Calu3 (cell line): Measurements from ENCODE around the gene CRYBG3. TPM values are rescaled to one million over a fixed set of nuclear protein-coding genes. Genes with fewer than 3 reads are reported as not detected.

Source experiments
- BruUV-seq: library from RNA; stranded (reverse); fragments of 400-500 nt; replicated peaks from 2 replicates; lab custom pipeline; 2021; lab: Mats Ljungman, UMichigan
- CTCF ChIA-PET: fragments of 300-600 bp; sonication (Branson Sonifier 250); formaldehyde crosslinking; loops from one replicate; lab custom pipeline; 2022; ENCODE audit warnings: antibody characterized with exemption; lab: Charles Lee
- DNase-seq: peaks from one replicate; pipeline ENCODE4 v3.0.0; 2022
- H3K27ac Mint-ChIP-seq: one replicate; pipeline ENCODE4 v1.8.0; 2022; ENCODE audit warnings: mixed read lengths; ENCODE audit not compliant: unreplicated experiment
- H3K27me3 Mint-ChIP-seq: one replicate; pipeline ENCODE4 v1.8.0; 2022; ENCODE audit warnings: mixed read lengths; ENCODE audit not compliant: unreplicated experiment
- H3K36me3 Mint-ChIP-seq: one replicate; pipeline ENCODE4 v1.8.0; 2022; ENCODE audit warnings: mild to moderate bottlenecking, moderate library complexity, mixed read lengths; ENCODE audit not compliant: insufficient read depth, unreplicated experiment
- H3K4me1 Mint-ChIP-seq: one replicate; pipeline ENCODE4 v1.8.0; 2022; ENCODE audit warnings: mild to moderate bottlenecking, low read depth, mixed read lengths; ENCODE audit not compliant: unreplicated experiment
- H3K4me3 Mint-ChIP-seq: one replicate; pipeline ENCODE4 v1.8.0; 2022; ENCODE audit warnings: mild to moderate bottlenecking, low read depth, moderate library complexity, mixed read lengths; ENCODE audit not compliant: unreplicated experiment
- H3K9me3 Mint-ChIP-seq: one replicate; pipeline ENCODE4 v1.8.0; 2022; ENCODE audit warnings: low read depth, mixed read lengths; ENCODE audit not compliant: unreplicated experiment
- CTCF ChIP-seq: fragments of 200-600 bp; IDR thresholded peaks from one replicate; pipeline ENCODE4 v1.8.0; 2022; ENCODE audit warnings: antibody characterized with exemption; ENCODE audit not compliant: unreplicated experiment
- intact Hi-C: fragments of 100-400 bp; cut with micrococcal nuclease; formaldehyde crosslinking; loops from one replicate; pipeline ENCODE4 v1.10.0; 2022; ENCODE audit not compliant: unreplicated experiment
- total RNA-seq: library from RNA; stranded (reverse); gene quantifications from 2 replicates; pipeline ENCODE4 v1.2.3, GENCODE V29; 2022

The CRYBG3 gene
- total RNA-seq, 1 experiment from 2014 or later = 10.3 TPM

- CTCF ChIA-PET = no interaction called here
- Mint-ChIP-seq H3K27ac (no peak overlapping the region), H3K4me1 (peaks cover 15% of the 10 kb centered on the region), H3K9me3 (no peaks in the 10 kb centered on the region), H3K4me3 (peak overlapping the region; percentile 95), H3K27me3 (no peaks in the 10 kb centered on the region), H3K36me3 (peaks cover 9% of the 10 kb centered on the region)
- intact Hi-C loops = loop anchor here (2.0 kb wide), 1 partner anchor 53 kb away; no protein-coding TSS in a partner anchor
- no peak for TF ChIP-seq CTCF
- BruUV-seq = no TSS peak
- no peak for DNase-seq
Measured at GRCh38 chr3:97970156-97970555, 148.3 kb downstream of the CRYBG3 start.

- peaks cover 9% of the 10 kb centered on the region for H3K36me3 Mint-ChIP-seq
- peaks cover 15% of the 10 kb centered on the region for H3K4me1 Mint-ChIP-seq
- H3K27ac Mint-ChIP-seq = peak overlapping the region; percentile 97
- no peaks in the 10 kb centered on the region for H3K27me3 Mint-ChIP-seq
- TSS peak; percentile 57 for BruUV-seq
- H3K9me3 Mint-ChIP-seq = no peaks in the 10 kb centered on the region
- DNase-seq = no peak
- no peak for TF ChIP-seq CTCF
- peak overlapping the region; percentile 95 for H3K4me3 Mint-ChIP-seq
- intact Hi-C loops = loop anchor here (2.0 kb wide), 1 partner anchor 52 kb away; no protein-coding TSS in a partner anchor
- CTCF ChIA-PET = interaction anchor here (1.1 to 1.3 kb wide), 2 partner anchors 42 to 52 kb away, joined by 4 to 7 read pairs; no protein-coding TSS in a partner anchor
Measured at GRCh38 chr3:97970956-97971620, 149.3 kb downstream of the CRYBG3 start.

- BruUV-seq = no TSS peak
- Mint-ChIP-seq H3K27me3 (no peaks in the 10 kb centered on the region), H3K36me3 (peaks cover 9% of the 10 kb centered on the region), H3K4me1 (peaks cover 15% of the 10 kb centered on the region), H3K4me3 (peak within 1 kb of the TSS; percentile 95), H3K9me3 (no peaks in the 10 kb centered on the region), H3K27ac (peak within 1 kb of the TSS; percentile 97)
- peak; percentile 74 for DNase-seq
- CTCF ChIA-PET = interaction anchor here (1.1 to 1.3 kb wide), 2 partner anchors 42 to 51 kb away, joined by 4 to 7 read pairs; no protein-coding TSS in a partner anchor
- no peak for TF ChIP-seq CTCF
- intact Hi-C loops = loop anchor here (2.0 kb wide), 1 partner anchor 51 kb away; no protein-coding TSS in a partner anchor
Measured at GRCh38 chr3:97971679-97972567, 150.1 kb downstream of the CRYBG3 start, which contains the start of gene RIOX2. RIOX2 (minus strand) TSS chr3:97972431; CDS start chr3:97967593, 4,838 bp downstream.

- CTCF ChIA-PET = no interaction called here
- BruUV-seq = no TSS peak
- H3K4me3 Mint-ChIP-seq = peak overlapping the region; percentile 95
- H3K27me3 Mint-ChIP-seq = no peaks in the 10 kb centered on the region
- DNase-seq = no peak
- peaks cover 9% of the 10 kb centered on the region for H3K36me3 Mint-ChIP-seq
- intact Hi-C loops = no loop called here
- TF ChIP-seq CTCF = no peak
- no peak overlapping the region for H3K27ac Mint-ChIP-seq
- no peaks in the 10 kb centered on the region for H3K9me3 Mint-ChIP-seq
- H3K4me1 Mint-ChIP-seq = peaks cover 15% of the 10 kb centered on the region
Measured at GRCh38 chr3:97972976-97973375, 151.2 kb downstream of the CRYBG3 start.
